PFSK-1 (cell line): ENCODE results near the gene COPS2.

ENCODE experiments used
- FOXP2 ChIP-seq: optimal IDR thresholded peaks from 2 replicates; pipeline ENCODE3; 2011; ENCODE audit warnings: borderline replicate concordance, control low read depth, inconsistent platforms; ENCODE audit not compliant: insufficient read depth; ENCODE audit errors: extremely low read length, extremely low read depth
- POLR2AphosphoS5 ChIP-seq: IDR thresholded peaks from 2 replicates; pipeline ENCODE4 v1.6.1; 2012; ENCODE audit warnings: low read depth, mild to moderate bottlenecking, control low read depth, low read length, moderate library complexity
- REST ChIP-seq, 2 experiments: IDR thresholded peaks; 2 replicates each; pipeline versions ENCODE4 v1.6.1 to v1.8.0; 2011 to 2012; ENCODE audit warnings: low read depth in 2 of 2, low read length in 2 of 2, control low read depth in 1 of 2, inconsistent platforms in 1 of 2, mild to moderate bottlenecking in 1 of 2, moderate library complexity in 1 of 2; ENCODE audit not compliant: insufficient read depth in 1 of 2
- SIN3A ChIP-seq: IDR thresholded peaks from 2 replicates; pipeline ENCODE4 v1.6.1; 2012; ENCODE audit warnings: mild to moderate bottlenecking, low read length, moderate library complexity, borderline replicate concordance; ENCODE audit not compliant: insufficient read depth
- TAF1 ChIP-seq: IDR thresholded peaks from 2 replicates; pipeline ENCODE4 v1.6.1; 2012; ENCODE audit warnings: low read length, control low read depth, borderline replicate concordance; ENCODE audit not compliant: insufficient read depth

Gene COPS2

GRCh38 chr15:49185473-49185872 is 30.1 kb upstream of the COPS2 start:
- TF ChIP-seq POLR2AphosphoS5 (no peak), SIN3A (no peak), TAF1 (no peak), REST (IDR thresholded peaks at IDR 0.05; ENCODE audit: insufficient read depth in 1 of 2, low read depth in 2 of 2, low read length in 2 of 2) (no peak), FOXP2 (no peak)

GRCh38 chr15:49182128-49182527 is 26.7 kb upstream of the COPS2 start:
- TF ChIP-seq SIN3A = no peak
- no peak for TF ChIP-seq TAF1
- no peak for TF ChIP-seq FOXP2
- no peak for TF ChIP-seq REST (IDR thresholded peaks at IDR 0.05; ENCODE audit: insufficient read depth in 1 of 2, low read depth in 2 of 2, low read length in 2 of 2)
- no peak for TF ChIP-seq POLR2AphosphoS5

GRCh38 chr15:49179433-49180190 is 24.2 kb upstream of the COPS2 start:
- no peak for TF ChIP-seq POLR2AphosphoS5
- TF ChIP-seq REST (IDR thresholded peaks at IDR 0.05; ENCODE audit: insufficient read depth in 1 of 2, low read depth in 2 of 2, low read length in 2 of 2) = no peak

- TF ChIP-seq SIN3A (no peak), REST (IDR thresholded peaks at IDR 0.05; ENCODE audit: insufficient read depth in 1 of 2, low read depth in 2 of 2, low read length in 2 of 2) (no peak), POLR2AphosphoS5 (no peak), TAF1 (no peak), FOXP2 (no peak)
Observed at GRCh38 chr15:49178497-49178896, 23.1 kb upstream of the COPS2 start.

GRCh38 chr15:49174902-49175301 is 19.5 kb upstream of the COPS2 start:
- no peak for TF ChIP-seq POLR2AphosphoS5
- no peak for TF ChIP-seq SIN3A
- TF ChIP-seq FOXP2 = no peak
- TF ChIP-seq REST (IDR thresholded peaks at IDR 0.05; ENCODE audit: insufficient read depth in 1 of 2, low read depth in 2 of 2, low read length in 2 of 2) = no peak
